B cell (primary cell): ENCODE results near the gene LRP5. TPM values are rescaled to one million over a fixed set of nuclear protein-coding genes. Genes with fewer than 3 reads are reported as not detected.

Experiments
- ATAC-seq: fragments of 200-7000 bp; cut with Tn5 transposase; one replicate; pipeline ENCODE4 v1.10.0; 2021; ENCODE audit warnings: low read depth, mild to moderate bottlenecking, moderate number of reproducible peaks, moderate library complexity
- CTCF ChIA-PET: fragments of 350-600 bp; sonication (Branson Sonifier 250); formaldehyde crosslinking; loops from one replicate; lab custom pipeline; 2021; ENCODE audit warnings: antibody characterized with exemption, inconsistent platforms; lab: Charles Lee
- POLR2A ChIA-PET: fragments of 350-600 bp; sonication (Branson Sonifier 250); formaldehyde crosslinking; loops from one replicate; lab custom pipeline; 2021; ENCODE audit warnings: antibody characterized with exemption; lab: Charles Lee
- DNase-seq: peaks from one replicate; pipeline ENCODE4 v3.0.0; 2013
- H2AFZ ChIP-seq: 2 replicates; pipeline ENCODE4 v1.6.1; 2012; ENCODE audit warnings: mild to moderate bottlenecking, low read depth, low read length; ENCODE audit not compliant: insufficient read depth, poor library complexity, severe bottlenecking
- H3K27ac ChIP-seq, 2 donors: 1 replicate in 1 of 2; 2 replicates in 1 of 2; pipeline ENCODE4 v1.5.1; 2012 to 2013; ENCODE audit warnings: low read length in 2 of 2, mild to moderate bottlenecking in 2 of 2, moderate library complexity in 1 of 2
- H3K27me3 ChIP-seq, 4 experiments: fragments of 200-600 bp in 1 of 4; sonication (generic) in 1 of 4; replicated peaks in 1 of 4; 1 replicate in 2 of 4; 2 replicates in 2 of 4; pipeline versions ENCODE4 v1.6.1 to v1.7.0; 2013 to 2016; ENCODE audit warnings: low read length in 3 of 4, mild to moderate bottlenecking in 2 of 4, mixed read lengths in 1 of 4, moderate library complexity in 1 of 4; ENCODE audit not compliant: insufficient read depth in 4 of 4, control insufficient read depth in 3 of 4; ENCODE audit errors: control extremely low read depth in 1 of 4
- H3K36me3 ChIP-seq, 2 experiments: replicated peaks in 1 of 2; 1 replicate in 1 of 2; 2 replicates in 1 of 2; pipeline versions ENCODE4 v1.6.1 to v1.7.1; 2013; ENCODE audit warnings: low read length in 1 of 2; ENCODE audit not compliant: insufficient read depth in 2 of 2, control insufficient read depth in 1 of 2; ENCODE audit errors: control extremely low read depth in 1 of 2, extremely low read depth in 1 of 2
- H3K4me1 ChIP-seq, 2 donors: fragments of 200-600 bp in 1 of 2; sonication (generic) in 1 of 2; 1 replicate in 1 of 2; 2 replicates in 1 of 2; pipeline versions ENCODE4 v1.5.1 to v1.6.1; 2013 to 2017; ENCODE audit warnings: low read length in 2 of 2; ENCODE audit not compliant: control insufficient read depth in 2 of 2, insufficient read depth in 2 of 2
- H3K4me2 ChIP-seq: replicated peaks from 2 replicates; pipeline ENCODE3; 2012; ENCODE audit warnings: mild to moderate bottlenecking, low read depth, low read length; ENCODE audit not compliant: poor library complexity, severe bottlenecking
- H3K4me3 ChIP-seq, 5 experiments: fragments of 200-600 bp in 1 of 5; sonication (generic) in 1 of 5; 1 replicate in 3 of 5; 2 replicates in 2 of 5; pipeline versions ENCODE4 v1.5.1 to v1.7.0; 2011 to 2016; ENCODE audit warnings: low read length in 4 of 5, mild to moderate bottlenecking in 4 of 5, low read depth in 2 of 5, control low read depth in 1 of 5, moderate library complexity in 1 of 5; ENCODE audit not compliant: insufficient read depth in 1 of 5; ENCODE audit errors: control extremely low read depth in 1 of 5, extremely low read depth in 1 of 5
- H3K79me2 ChIP-seq: fragments of 200-600 bp; sonication (generic); one replicate; pipeline ENCODE4 v1.6.0; 2016; ENCODE audit warnings: low read length; ENCODE audit not compliant: control insufficient read depth, insufficient read depth
- H3K9ac ChIP-seq: fragments of 200-600 bp; sonication (generic); 2 replicates; pipeline ENCODE4 v1.6.1; 2017; ENCODE audit warnings: mild to moderate bottlenecking, low read length, moderate library complexity
- H3K9me3 ChIP-seq, 3 donors: one replicate each; pipeline versions ENCODE4 v1.6.1 to v1.7.1; 2013; ENCODE audit warnings: low read length in 2 of 3; ENCODE audit not compliant: control insufficient read depth in 2 of 3, insufficient read depth in 1 of 3; ENCODE audit errors: control extremely low read depth in 1 of 3
- H4K20me1 ChIP-seq: 2 replicates; pipeline ENCODE4 v1.6.0; 2012; ENCODE audit warnings: mild to moderate bottlenecking, low read length; ENCODE audit not compliant: insufficient read depth, control insufficient read depth, poor library complexity, severe bottlenecking
- H3K27ac Mint-ChIP-seq: one replicate; pipeline ENCODE4 v1.8.0; 2021; ENCODE audit warnings: mixed read lengths
- H3K27me3 Mint-ChIP-seq: one replicate; pipeline ENCODE4 v1.8.0; 2021; ENCODE audit warnings: mixed read lengths
- H3K4me1 Mint-ChIP-seq: one replicate; pipeline ENCODE4 v1.8.0; 2021; ENCODE audit warnings: mixed read lengths
- H3K4me3 Mint-ChIP-seq: one replicate; pipeline ENCODE4 v1.8.0; 2021; ENCODE audit warnings: mixed read lengths
- H3K9me3 Mint-ChIP-seq: one replicate; pipeline ENCODE4 v1.8.0; 2022; ENCODE audit warnings: mixed read lengths; ENCODE audit not compliant: insufficient read depth
- EZH2 ChIP-seq: IDR thresholded peaks from 2 replicates; pipeline ENCODE4 v1.6.1; 2012; ENCODE audit warnings: borderline replicate concordance, low read depth, mild to moderate bottlenecking, moderate library complexity, low read length; ENCODE audit not compliant: insufficient read depth, poor library complexity, severe bottlenecking
- WGBS: methylation state at CpG from one replicate; pipeline ENCODE4 v1.1.5; 2013; ENCODE audit warnings: missing lambda C conversion rate; ENCODE audit not compliant: insufficient coverage; 5-methylcytosine and 5-hydroxymethylcytosine counted together
- intact Hi-C: fragments of 100-400 bp; cut with micrococcal nuclease; formaldehyde crosslinking; loops from one replicate; pipeline ENCODE4 v1.10.0; 2022
- polyA plus RNA-seq: library from polyadenylated mRNA; depleted of rRNA; stranded (reverse); fragments of >200 nt; gene quantifications from 2 replicates; pipeline ENCODE4 v1.2.3, GENCODE V29; 2012
- total RNA-seq, 2 donors: library from RNA; stranded (reverse); fragments of 120-200 nt in 1 of 2; gene quantifications; 1 replicate in 1 of 2; 2 replicates in 1 of 2; pipeline versions ENCODE4 v1.2.3 to v1.2.4, GENCODE V29; 2013 to 2022
- TF ChIP-seq, protein P1 (sequence below): fragments of 200-600 bp; IDR thresholded peaks from one replicate; pipeline ENCODE4 v1.8.0; 2022; ENCODE audit warnings: antibody characterized with exemption, mild to moderate bottlenecking

Gene LRP5
- total and polyA plus RNA-seq, 2 donors (not counting 1 experiment from before 2014, with no cell fraction given), result 2.4 to 13.9 TPM

DNA sequence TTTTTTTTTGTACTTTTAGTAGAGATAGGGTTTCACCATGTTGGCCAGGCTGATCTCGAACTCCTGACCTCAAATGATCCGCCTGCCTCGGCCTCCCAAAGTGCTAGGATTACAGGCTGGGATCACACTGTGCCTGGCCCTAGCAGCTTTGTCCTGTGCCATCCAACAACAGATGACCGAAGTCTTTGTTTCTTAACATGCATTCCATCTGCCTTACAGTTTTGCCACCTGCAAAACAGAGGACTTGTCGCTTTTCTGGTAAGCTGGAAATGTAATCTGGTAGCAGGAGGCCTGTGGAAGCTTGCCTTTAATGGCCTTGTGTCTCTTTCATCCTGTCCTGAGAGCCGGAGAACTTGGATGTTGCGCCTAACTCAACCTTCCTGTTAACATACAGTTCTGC, 89.5 kb downstream of the LRP5 start:
- H3K4me3 ChIP-seq, result no peak overlapping the region
- 82% methylated on average over 7 of the region's 7 CpGs for WGBS
- no peak overlapping the region for H3K9ac ChIP-seq
- no peak overlapping the region for H2AFZ ChIP-seq
- H3K27me3 Mint-ChIP-seq, result no peaks in the 10 kb centered on the region
- DNase-seq (no peak), ATAC-seq (no peak)
- no peaks in the 10 kb centered on the region for H3K4me1 Mint-ChIP-seq
- no peaks in the 10 kb centered on the region for H3K79me2 ChIP-seq
- no peaks in the 10 kb centered on the region for H3K27me3 ChIP-seq
- CTCF ChIA-PET, result no interaction called here
- no peak overlapping the region for H3K27ac ChIP-seq
- TF ChIP-seq EZH2, result no peak
- TF ChIP-seq, protein P1, sequence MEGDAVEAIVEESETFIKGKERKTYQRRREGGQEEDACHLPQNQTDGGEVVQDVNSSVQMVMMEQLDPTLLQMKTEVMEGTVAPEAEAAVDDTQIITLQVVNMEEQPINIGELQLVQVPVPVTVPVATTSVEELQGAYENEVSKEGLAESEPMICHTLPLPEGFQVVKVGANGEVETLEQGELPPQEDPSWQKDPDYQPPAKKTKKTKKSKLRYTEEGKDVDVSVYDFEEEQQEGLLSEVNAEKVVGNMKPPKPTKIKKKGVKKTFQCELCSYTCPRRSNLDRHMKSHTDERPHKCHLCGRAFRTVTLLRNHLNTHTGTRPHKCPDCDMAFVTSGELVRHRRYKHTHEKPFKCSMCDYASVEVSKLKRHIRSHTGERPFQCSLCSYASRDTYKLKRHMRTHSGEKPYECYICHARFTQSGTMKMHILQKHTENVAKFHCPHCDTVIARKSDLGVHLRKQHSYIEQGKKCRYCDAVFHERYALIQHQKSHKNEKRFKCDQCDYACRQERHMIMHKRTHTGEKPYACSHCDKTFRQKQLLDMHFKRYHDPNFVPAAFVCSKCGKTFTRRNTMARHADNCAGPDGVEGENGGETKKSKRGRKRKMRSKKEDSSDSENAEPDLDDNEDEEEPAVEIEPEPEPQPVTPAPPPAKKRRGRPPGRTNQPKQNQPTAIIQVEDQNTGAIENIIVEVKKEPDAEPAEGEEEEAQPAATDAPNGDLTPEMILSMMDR, result no peak
- no peaks in the 10 kb centered on the region for H4K20me1 ChIP-seq
- H3K36me3 ChIP-seq, result no peaks in the 10 kb centered on the region
- no peak overlapping the region for H3K27ac Mint-ChIP-seq
- H3K4me3 Mint-ChIP-seq, result no peak overlapping the region
- POLR2A ChIA-PET, result no interaction called here
- H3K9me3 Mint-ChIP-seq, result no peaks in the 10 kb centered on the region
- intact Hi-C loops, result no loop called here
- no peaks in the 10 kb centered on the region for H3K9me3 ChIP-seq
- H3K4me1 ChIP-seq, result no peaks in the 10 kb centered on the region
- H3K4me2 ChIP-seq, result no peak overlapping the region

DNA sequence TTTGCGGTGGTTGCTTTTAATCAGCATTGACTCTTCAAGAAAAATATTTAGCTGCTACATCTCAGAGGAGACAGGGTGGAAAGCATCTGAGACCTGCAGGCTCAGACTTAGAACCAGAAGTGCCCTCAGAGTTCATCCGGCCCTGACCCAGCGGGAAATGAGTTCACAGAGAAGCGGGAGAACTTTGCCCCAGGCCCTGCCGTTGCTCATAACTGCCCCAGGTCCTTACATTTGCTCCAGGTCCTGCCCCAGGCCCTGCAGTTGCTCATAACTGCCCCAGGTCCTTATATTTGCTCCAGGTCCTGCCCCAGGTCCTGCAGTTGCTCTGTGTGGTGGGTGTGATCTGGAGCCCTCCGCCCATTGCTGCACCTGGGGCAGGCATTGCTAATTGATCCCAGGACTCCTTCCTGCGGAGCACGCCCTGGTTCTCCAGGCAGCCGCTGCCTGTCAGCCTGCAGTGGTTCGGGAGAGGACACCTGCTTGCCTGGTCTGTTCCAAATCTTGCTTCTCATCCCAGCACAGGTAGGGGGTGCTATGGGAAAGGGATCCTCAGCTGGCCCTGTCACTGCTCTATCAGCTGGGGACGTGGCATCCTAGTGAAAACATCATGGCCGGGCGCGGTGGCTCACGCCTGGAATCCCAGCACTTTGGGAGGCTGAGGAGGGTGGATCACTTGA, 90.1 kb downstream of the LRP5 start:
- H3K4me2 ChIP-seq, result no peak overlapping the region
- H3K4me1 Mint-ChIP-seq, result no peaks in the 10 kb centered on the region
- WGBS, result 99% methylated on average over 7 of the region's 15 CpGs
- no peak overlapping the region for H3K4me3 Mint-ChIP-seq
- ATAC-seq (no peak), DNase-seq (no peak)
- H3K79me2 ChIP-seq, result no peaks in the 10 kb centered on the region
- no peak overlapping the region for H3K27ac Mint-ChIP-seq
- no peak overlapping the region for H2AFZ ChIP-seq
- H3K36me3 ChIP-seq, result no peaks in the 10 kb centered on the region
- TF ChIP-seq, protein P1, result no peak
- no peak for TF ChIP-seq EZH2
- no peaks in the 10 kb centered on the region for H3K9me3 ChIP-seq
- H3K4me3 ChIP-seq, result no peak overlapping the region
- no peaks in the 10 kb centered on the region for H3K4me1 ChIP-seq
- H3K27me3 ChIP-seq, result no peaks in the 10 kb centered on the region
- H4K20me1 ChIP-seq, result no peaks in the 10 kb centered on the region
- ChIA-PET CTCF (interaction anchor here (1.4 kb wide), 1 partner anchor 31 kb away, joined by 3 read pairs; no protein-coding TSS in a partner anchor), POLR2A (no interaction called here)
- no peak overlapping the region for H3K9ac ChIP-seq
- intact Hi-C loops, result no loop called here
- H3K27me3 Mint-ChIP-seq, result no peaks in the 10 kb centered on the region
- no peak overlapping the region for H3K27ac ChIP-seq
- H3K9me3 Mint-ChIP-seq, result no peaks in the 10 kb centered on the region
